Measurements from ENCODE around the gene VAT1L.

Gene VAT1L

DNA sequence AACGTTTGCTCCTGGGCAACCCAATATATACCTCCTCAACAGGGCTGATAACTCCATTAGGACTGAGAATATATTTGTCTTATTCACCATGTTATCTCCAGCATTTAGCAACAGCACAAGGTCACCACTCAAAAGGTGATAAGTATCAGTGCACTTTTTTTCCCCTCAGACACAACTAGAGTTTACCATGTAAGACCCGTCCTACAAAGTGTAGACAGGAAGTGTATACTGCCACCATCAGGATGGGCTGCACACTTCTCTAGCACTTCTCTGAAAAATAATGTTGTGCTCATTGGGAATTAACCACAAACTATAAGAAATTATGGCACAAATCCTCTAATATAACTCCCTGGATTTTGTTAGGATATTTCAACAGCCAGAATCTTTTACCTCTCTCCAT is 5.7 kb upstream of the VAT1L start:
- DNase-seq (ENCODE audit: low spot score), result peak; percentile 19

DNA sequence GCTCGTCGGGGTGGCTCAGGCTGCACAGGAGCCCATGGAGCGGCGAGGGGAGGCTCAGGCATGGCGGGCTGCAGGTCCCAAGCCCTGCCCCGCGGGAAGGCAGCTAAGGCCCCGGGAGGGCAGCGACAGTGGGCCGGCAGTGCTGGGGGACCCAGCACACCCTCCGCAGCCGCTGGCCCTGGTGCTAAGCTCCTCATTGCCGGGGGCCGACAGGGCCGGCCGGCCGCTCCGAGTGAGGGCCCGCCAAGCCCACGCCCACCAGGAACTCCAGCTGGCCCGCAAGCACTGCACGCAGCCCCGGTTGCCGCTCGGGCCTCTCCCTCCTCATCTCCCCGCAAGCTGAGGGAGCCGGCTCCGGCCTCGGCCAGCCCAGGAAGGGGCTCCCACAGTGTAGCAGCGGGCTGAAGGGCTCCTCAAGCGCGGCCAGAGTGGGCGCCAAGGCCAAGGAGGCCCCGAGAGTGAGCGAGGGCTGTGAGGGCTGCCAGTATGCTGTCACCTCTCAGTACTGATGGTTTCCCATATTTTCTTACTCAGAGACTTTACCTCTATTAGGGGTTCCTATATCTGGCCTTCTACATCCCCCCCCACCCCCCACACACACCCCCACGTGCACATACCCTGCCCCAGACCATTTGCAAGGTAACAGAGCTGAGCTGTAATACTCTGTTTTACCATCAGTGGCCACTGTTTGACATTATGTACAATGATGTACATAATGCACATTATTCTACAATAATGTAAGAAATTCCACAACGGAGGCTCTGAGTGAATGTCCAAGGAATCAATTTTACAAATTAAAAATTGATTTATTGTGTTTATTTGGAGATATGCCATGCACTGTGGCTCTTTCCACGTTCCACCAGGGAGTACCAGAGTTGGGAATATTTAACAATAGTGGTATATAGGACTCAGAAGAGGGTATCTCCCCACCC is 3.7 kb upstream of the VAT1L start:
- no peak for DNase-seq (ENCODE audit: low spot score)

DNA sequence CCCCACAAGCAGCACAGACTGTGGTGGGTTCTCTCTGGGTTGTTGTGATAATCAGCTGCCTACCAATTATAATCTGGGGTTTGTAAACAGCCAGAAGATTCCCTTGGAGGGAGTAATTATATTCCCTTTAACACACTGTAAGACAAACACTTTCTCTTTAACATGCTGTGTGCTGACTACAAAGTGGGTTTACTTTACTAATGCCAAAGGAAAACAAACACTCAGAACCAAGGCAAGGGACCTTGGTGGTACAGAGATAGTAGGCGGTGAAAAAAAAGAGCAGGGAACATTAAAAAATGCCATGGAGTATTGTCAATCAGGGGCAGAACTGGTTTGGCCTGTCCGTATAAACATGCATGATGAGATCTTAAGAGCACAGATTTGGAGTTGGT is 3.0 kb upstream of the VAT1L start:
- DNase-seq (ENCODE audit: low spot score), result no peak

DNA sequence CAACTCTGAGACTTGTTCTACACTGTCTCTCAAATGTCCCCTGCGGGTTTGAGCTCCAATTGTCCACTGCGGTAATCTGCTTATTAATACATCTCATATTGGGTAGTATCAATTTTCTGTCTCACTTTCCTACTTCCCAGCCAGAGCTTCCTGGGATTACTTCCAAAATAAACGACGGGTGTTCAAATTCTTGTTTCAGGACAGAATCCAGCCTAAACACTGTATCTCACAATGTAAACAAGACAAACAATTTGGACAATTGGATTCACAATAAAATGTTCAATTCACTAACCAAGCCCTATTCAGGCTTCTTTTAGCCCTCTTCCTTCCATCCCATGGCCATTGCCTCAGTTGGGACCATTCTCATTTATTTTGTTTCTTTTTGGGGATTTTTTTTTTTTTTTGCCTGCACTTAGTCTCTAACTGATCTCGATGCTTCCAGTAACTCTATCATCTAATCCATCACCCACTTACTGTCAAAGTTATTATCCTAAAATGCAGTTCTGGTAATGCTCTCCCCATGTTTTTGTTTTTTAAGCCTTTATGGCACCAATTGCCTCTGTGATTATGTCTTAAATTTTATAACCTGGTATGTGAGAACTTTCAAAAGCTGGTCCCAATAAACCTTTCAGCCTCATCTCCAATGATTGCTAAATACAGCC is 2.0 kb upstream of the VAT1L start:
- no peak for DNase-seq (ENCODE audit: low spot score)

DNA sequence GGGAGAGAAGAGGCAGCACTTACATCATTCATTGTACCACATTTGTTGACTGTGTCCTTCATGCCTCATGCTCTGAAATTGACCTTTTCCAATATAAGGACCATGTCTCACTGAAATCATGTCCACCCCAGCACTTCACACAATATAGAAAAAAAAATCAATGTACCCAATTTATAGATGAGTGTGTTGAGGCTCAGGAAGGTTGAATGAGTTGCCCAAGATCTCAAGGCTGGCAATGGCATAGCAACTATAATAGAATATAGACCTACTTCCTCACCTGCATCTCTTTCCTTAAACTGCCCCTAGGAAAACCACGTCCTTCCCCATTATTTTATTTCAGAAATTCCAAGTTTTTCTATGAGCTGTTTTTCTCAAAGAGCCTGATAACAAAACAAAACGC is 912 bp upstream of the VAT1L start:
- DNase-seq (ENCODE audit: low spot score), result no peak

DNA sequence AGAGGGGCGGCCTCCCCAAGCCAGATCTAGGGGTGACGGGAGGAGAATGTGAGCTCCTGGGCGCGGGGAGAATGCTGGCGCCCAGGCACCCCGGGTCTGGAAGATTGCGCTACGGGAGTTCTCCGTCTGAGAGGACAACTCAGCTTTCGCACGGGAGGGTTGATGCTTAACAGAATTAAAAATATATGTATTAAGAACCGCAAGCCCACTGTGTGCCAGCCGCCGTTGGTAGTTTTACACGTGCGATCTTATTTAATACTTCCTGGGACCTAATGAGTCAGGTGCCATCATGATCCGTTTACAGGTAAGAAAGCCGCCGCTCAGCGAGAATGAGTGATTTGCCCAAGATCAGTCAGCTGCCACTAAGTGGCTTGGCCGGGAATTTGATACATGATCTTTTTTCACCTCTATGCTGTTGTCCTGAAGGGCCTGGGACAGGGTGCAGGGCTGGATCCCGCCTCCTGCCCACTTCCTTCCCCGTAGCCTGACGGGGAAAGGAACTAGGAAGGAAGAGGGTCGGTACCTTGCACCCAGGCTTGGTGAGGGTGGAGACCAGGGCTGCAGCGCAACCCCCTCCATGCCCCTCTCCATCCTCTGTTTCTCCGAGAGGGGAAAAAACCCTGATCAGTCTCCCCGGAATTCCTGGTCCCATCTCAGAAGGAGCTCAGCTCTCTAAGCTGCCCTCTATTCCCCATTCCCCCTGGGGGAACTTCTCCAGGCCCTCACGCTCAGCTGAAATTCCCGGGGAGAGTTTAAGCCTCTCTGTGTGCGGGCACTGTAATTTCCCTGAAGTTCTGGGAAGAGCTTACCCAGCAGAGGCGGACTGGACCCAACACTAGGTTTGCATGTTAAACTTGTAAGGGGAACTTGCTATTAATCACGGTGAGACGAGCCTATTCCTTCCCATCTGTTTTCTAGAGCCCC is 983 bp downstream of the VAT1L start:
- DNase-seq (ENCODE audit: low spot score), result no peak

DNA sequence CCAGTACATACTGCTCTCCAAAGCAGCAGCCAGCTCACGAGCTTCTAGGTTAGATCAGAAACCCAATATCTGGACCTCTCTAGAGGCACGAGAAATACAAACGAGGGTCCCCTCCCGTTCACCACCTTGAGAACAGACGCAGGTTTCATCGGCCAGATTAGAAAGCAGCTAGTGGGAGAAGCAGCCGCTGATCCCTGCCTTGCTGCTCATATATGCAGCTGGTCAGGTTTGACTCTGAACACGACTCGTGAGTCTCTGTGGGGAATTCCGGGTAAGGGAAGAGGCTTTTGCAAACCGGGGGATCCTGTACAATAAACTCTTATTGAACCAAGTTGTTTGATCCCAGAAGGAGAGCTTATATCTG is 1.6 kb downstream of the VAT1L start:
- no peak for DNase-seq (ENCODE audit: low spot score)

DNA sequence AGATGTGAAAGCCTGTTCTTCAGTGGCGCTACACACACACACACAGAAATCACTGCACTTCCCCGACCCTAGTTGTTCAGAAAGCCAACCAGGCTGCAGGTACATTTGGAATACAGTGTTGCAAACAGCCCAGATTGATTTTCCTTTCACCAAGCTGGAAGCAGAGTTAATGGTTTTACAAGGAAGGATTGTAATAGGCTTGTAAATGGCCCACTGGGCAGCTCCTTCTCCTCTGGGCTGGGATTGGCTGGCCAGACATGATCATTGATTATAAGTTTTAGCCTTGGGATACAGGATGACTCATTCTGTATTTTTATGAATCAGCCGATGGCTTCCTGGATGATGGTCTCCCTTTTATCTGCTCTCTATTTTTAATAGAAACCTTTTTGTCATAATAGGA is 2.5 kb downstream of the VAT1L start:
- no peak for DNase-seq (ENCODE audit: low spot score)

DNA sequence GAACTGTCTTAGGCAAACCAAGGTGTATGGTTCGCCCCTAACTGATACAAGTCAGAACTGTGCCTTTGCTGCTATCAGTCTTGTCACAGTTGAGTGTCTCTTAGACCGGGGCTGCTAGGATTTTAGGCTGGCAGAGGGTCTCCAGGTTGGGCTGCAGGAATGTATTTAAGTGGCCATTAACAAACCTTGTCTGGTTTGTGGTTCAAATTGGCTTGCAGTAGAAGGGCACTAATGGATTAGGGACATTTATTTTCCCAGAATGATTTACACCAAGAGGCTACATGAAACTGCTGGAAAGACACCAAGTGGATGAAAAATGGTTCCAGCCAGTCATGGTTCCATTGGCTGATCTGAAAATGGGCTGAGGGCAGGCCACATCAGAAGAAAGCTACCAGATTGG is 5.1 kb downstream of the VAT1L start:
- DNase-seq (ENCODE audit: low spot score), result no peak

DNA sequence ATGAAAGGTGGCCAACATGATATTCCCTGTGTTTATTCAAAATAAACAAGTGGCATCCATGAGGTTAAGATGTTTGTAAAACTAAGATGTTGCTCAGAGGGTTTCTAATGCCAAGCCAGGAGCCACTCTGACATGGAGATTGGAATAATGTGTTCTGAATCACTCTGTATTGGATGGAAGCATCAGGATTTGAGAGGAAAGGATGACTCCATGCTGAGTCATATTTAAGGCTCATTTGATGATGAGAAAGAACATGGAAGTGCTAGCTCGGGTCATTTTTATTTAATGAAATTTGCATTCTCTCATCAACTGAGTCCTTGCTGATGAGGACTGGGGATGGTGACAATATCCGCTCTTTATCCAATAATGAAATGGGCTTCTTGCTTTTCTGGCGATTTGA is 6.2 kb downstream of the VAT1L start:
- peak; percentile 25 for DNase-seq (ENCODE audit: low spot score)

DNA sequence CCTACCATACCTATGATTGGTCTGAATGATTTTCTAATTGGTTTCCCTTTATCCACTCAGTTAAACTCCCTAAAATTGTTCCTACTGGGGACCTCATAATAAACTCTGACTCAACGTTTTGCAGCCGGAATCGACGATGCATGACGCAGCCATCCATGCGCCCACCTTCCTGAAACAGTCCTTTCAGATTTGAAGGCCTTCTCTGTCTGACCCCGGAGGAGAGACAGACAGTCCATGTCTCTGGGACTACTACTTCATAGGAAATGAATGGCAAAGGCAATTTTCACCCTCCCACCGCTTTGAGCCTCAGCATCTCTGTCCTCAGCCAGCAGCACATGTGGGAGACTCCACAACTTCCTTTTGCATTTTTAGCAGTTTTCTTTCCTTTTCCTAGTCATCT is 13.5 kb downstream of the VAT1L start:
- DNase-seq (ENCODE audit: low spot score), result no peak

DNA sequence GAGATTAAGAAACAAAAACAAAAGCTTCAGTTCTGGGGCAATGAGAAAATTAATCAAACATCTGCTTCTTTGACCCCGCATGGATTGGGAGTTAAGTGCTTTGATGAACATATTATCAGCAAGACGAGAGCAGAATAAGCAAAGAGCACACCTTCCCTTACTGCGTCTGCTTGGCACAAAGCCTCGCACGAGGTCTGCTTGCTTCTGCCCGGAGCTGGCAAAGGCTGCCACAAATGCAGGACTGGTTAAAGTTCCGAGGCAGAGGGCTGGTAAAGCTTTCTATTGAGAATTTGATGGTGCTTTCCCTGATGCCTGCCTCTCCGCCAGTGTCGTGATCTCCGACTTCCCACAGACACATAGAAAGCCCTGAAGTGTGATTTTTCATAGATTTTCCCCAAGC is 17.0 kb downstream of the VAT1L start:
- DNase-seq (ENCODE audit: low spot score), result no peak

DNA sequence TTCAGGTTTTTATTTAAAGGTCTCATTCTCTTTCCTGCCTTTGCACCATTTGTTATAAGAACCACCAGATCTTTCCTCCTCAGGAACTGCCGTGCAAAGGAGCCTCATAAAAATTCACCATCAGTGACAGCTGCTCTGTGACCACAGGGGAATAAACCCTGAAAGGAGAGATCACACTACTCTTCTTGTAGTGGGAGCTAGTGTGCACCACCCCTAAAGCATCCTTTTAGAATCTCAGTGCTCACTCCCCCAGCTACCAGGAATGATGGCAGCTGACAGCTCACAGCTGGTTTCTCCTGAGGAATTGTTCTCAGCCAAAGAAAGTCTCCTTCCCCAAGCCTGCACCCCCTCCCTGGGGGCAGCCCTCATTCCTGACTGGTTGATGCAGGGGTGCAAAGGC is 18.7 kb downstream of the VAT1L start:
- DNase-seq (ENCODE audit: low spot score), result no peak

DNA sequence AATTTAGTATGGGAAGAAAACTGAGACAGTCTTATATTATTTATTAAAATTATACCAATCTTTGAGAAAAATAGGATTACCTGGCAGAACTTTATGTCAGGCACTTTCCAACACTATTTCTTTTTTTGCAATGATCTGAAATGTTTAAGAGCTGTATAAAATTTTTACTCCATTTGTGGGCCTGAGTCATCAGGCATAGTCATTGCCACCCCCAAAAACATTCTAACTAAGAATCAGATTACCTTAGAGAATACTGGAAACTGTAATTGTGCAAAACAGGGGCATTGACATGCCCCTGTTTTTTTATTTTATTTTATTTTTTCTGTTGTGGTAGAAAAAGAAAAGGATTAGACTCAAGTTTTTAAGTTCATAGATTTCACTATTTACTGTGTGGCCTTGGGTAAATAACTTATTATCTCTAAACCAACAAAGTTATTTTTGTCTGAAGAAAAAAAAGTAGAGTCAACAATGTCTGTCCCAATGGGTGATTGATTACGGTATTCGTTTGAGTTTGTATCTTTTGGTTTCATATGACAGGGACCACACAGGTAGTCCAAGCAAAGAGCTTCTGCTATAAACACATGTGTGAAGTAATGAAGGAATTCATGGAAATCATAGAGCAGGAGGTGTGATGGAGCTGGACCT is 24.6 kb downstream of the VAT1L start:
- DNase-seq (ENCODE audit: low spot score), result no peak

DNA sequence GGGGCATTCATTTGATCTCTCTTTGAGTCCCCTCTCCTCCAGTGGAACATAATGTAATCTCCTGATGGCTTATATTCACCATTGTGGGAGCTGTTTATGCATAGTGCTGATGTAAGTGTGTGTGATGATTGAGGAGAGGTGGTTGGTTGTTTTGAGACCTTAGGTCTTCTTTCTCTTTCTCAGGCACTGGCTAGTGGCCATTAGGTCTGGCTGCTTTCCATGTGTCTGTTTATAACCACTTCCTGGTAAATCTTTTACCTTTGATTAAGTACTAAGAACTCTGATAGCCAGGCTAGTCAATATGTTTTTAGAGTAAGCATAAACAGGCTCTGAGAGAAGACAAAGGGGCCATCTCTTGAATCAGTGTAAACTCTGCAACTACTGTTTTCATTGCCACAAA is 27.9 kb downstream of the VAT1L start:
- DNase-seq (ENCODE audit: low spot score), result no peak

DNA sequence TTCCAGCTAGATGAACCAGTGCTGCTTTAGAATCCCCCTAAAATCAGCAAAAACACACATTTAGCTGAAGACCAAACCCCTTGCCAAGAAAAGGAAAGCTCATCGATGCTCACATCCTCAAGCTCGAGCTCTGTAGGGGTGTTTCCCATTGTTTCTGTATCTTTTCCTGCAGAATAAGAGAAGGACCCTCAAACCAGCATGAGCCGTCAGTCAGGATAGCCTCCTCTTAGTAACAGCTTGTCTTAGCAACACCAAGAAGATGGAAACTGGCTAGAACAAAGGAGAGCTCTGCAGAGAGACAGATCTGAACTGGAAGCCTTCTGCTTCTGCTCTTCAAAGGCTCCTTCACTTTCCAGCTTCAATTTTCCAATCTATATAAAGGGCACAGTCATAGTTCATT is 32.0 kb downstream of the VAT1L start:
- no peak for DNase-seq (ENCODE audit: low spot score)

DNA sequence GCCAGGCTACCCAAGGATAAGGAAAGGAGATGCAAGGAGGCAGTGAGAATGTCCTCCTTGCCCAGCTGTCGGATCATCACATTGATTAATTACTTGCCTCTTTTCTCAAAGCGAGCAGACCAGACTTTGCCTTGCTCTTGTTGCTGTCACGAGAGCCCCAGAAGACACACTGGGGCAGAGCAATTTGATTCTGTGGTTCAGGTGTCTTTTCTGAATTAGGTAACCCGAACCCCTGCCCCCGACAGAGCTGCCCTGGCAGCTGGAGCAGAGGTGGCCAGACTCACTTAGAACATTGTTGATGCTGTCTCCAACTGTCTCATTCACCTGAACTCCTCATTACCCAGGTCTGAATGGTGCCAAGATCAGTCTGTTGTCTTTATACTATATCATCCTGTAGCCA is 34.3 kb downstream of the VAT1L start:
- DNase-seq (ENCODE audit: low spot score), result no peak

DNA sequence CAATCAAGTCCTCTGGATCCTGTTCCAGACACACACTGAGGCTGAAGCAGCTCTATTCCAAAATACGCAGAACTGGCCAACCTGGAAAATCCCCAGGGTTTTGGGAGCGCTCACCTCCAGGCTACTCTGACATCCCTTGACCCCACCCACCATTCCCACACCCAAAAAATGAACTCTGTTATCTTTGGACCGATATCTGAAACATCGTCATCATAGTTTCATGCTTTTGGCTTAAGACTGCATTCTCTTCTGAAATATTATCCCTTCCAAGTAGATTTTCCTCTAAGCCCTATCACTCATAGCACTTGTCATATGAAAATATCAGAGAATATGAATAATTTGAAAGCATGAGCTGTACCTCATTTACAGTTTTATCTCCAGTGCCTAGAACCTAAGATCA is 34.7 kb downstream of the VAT1L start:
- no peak for DNase-seq (ENCODE audit: low spot score)

DNA sequence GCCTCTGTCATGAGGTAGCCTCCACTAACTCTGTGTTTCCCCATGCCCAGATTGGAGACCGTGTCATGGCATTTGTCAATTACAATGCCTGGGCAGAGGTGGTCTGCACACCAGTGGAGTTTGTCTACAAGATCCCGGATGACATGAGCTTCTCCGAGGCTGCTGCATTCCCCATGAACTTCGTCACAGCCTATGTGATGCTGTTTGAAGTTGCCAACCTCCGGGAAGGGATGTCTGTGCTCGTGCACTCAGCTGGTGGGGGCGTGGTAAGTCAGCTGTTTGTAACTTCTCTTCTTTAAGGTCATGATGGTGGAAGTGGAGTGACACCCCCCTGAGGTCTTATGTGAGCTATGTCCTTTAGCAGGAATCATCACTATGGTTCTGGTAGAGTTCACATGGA is 36.8 kb downstream of the VAT1L start:
- DNase-seq (ENCODE audit: low spot score), result no peak

DNA sequence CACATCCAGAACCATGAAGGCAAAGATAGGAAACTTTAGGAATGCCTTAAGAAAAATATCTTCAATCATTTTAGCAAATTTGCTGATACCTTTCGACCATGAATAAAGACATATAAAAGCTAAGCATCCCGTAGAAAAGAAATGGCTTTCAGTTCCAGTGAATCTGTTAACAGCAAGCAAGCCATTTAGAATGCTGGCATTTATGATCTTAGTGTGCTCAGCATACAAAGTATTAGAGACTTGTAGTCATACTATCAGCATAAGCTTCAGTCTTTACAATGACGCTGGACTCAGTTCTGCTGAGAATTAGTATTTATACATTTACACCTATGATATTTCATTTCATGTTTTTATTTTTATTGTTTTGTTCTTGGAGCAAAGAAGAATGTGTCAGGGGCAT is 38.7 kb downstream of the VAT1L start:
- no peak for DNase-seq (ENCODE audit: low spot score)

DNA sequence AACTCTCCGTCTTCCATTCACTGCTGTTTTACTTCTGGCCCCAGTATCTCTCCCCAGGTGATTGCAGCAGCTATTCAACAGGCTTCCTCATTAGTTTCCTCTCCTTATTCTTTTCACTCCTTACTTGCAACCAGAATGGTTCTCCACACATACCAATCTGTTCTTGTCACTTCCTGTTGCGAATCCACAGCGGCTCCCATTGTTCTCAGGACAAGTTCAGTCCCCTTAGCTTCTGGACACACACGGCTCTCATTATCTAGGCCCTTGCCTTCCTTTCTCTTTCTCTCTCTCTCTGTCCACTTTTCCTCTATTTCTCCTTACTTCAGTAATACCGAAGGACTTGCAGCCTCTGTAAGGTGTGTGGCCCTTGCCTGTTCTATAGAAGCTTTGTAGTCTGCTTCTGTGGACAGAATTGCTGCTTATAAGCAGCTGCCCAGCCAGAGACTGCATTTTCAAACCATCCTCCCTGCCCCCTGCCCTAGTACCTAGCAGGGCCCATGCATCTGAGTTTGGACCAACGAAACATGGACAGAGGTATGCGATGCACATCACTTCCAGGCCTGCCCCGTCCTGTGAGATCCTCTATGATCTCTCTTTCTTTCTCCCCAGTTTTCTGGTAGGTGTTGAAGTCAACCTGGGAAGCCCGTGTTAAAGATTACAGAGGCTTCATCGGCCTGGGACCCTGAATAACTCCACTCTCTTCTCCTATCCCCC is 45.7 kb downstream of the VAT1L start:
- DNase-seq (ENCODE audit: low spot score), result peak; percentile 74

All from SW480 (cell line).